Karpas-422 (cell line): ENCODE measurements around the gene NF2. TPM values are rescaled to one million over a fixed set of nuclear protein-coding genes. Genes with fewer than 3 reads are reported as not detected.

Experiments
- DNase-seq: peaks from one replicate; pipeline ENCODE4 v3.0.0-alpha.2; 2015
- H2AFZ ChIP-seq: fragments of 200-600 bp; sonication (generic); 2 replicates; pipeline ENCODE4 v1.6.1; 2014; ENCODE audit warnings: antibody characterized with exemption, low read length, mixed read lengths
- H3K27ac ChIP-seq: fragments of 200-600 bp; sonication (generic); 2 replicates; pipeline ENCODE4 v1.5.1; 2014; ENCODE audit warnings: mild to moderate bottlenecking, low read length, moderate library complexity
- H3K27me3 ChIP-seq: fragments of 200-600 bp; sonication (generic); 2 replicates; pipeline ENCODE4 v1.6.1; 2014; ENCODE audit warnings: low read length, mixed read lengths
- H3K36me3 ChIP-seq: fragments of 200-600 bp; sonication (generic); 2 replicates; pipeline ENCODE4 v1.6.1; 2014; ENCODE audit warnings: low read length, mixed read lengths; ENCODE audit not compliant: insufficient read depth
- H3K4me1 ChIP-seq: fragments of 200-600 bp; sonication (generic); 2 replicates; pipeline ENCODE4 v1.6.1; 2014; ENCODE audit warnings: mild to moderate bottlenecking, low read length, mixed read lengths
- H3K4me2 ChIP-seq: fragments of 200-600 bp; sonication (generic); 2 replicates; pipeline ENCODE4 v1.6.1; 2014; ENCODE audit warnings: low read length, low read depth, mild to moderate bottlenecking; ENCODE audit not compliant: poor library complexity, severe bottlenecking
- H3K4me3 ChIP-seq: fragments of 200-600 bp; sonication (generic); 2 replicates; pipeline ENCODE4 v1.5.1; 2014; ENCODE audit warnings: mild to moderate bottlenecking, antibody characterized with exemption, low read length, mixed read lengths
- H3K79me2 ChIP-seq: fragments of 200-600 bp; sonication (generic); 2 replicates; pipeline ENCODE4 v1.6.1; 2014; ENCODE audit warnings: mild to moderate bottlenecking, low read length, mixed read lengths
- H3K9ac ChIP-seq: fragments of 200-600 bp; sonication (generic); 2 replicates; pipeline ENCODE4 v1.6.0; 2014; ENCODE audit warnings: low read length
- H3K9me2 ChIP-seq: fragments of 200-600 bp; sonication (generic), shearing (Covaris generic); replicated peaks from 2 replicates; pipeline ENCODE4 v1.6.0; 2014; ENCODE audit warnings: mild to moderate bottlenecking, low read length, moderate library complexity; ENCODE audit not compliant: insufficient read depth
- H3K9me3 ChIP-seq: fragments of 300-700, 200-600 bp; sonication (generic); 2 replicates; pipeline ENCODE4 v1.6.1; 2014; ENCODE audit warnings: low read length, mixed read lengths
- H4K20me1 ChIP-seq: fragments of 200-600 bp; sonication (generic); 2 replicates; pipeline ENCODE4 v1.6.1; 2014; ENCODE audit warnings: mild to moderate bottlenecking, antibody characterized with exemption, low read length, low read depth; ENCODE audit not compliant: insufficient read depth
- total RNA-seq: library from RNA; depleted of rRNA; stranded (reverse); fragments of >200 nt; shearing (Covaris generic); gene quantifications from 2 replicates; pipeline ENCODE4 v1.2.3, GENCODE V29; 2014; ENCODE audit warnings: low replicate concordance

NF2 gene
- total RNA-seq, 1 experiment from 2014 or later: 19.0 TPM

GRCh38 chr22:29569011-29569678, 34.3 kb upstream of the NF2 start:
- no peaks in the 10 kb centered on the region for H3K27me3 ChIP-seq
- H3K4me1 ChIP-seq: no peaks in the 10 kb centered on the region
- no peak overlapping the region for H2AFZ ChIP-seq
- H3K9me2 ChIP-seq: no peaks in the 10 kb centered on the region
- H3K36me3 ChIP-seq: peaks cover 4% of the 10 kb centered on the region; the same call in 1 of the 2 replicates
- no peaks in the 10 kb centered on the region for H3K9me3 ChIP-seq
- no peak overlapping the region for H3K4me2 ChIP-seq
- DNase-seq: no peak
- H3K9ac ChIP-seq: no peak overlapping the region
- no peaks in the 10 kb centered on the region for H4K20me1 ChIP-seq
- no peaks in the 10 kb centered on the region for H3K79me2 ChIP-seq
- no peak overlapping the region for H3K4me3 ChIP-seq
- no peak overlapping the region for H3K27ac ChIP-seq

- Histone ChIP-seq H3K4me3 (no peak overlapping the region), H2AFZ (no peak overlapping the region), H3K79me2 (no peaks in the 10 kb centered on the region), H3K9me2 (no peaks in the 10 kb centered on the region), H4K20me1 (no peaks in the 10 kb centered on the region), H3K36me3 (peaks cover 4% of the 10 kb centered on the region; the same call in 1 of the 2 replicates), H3K27ac (no peak overlapping the region), H3K27me3 (no peaks in the 10 kb centered on the region), H3K4me2 (no peak overlapping the region), H3K9me3 (no peaks in the 10 kb centered on the region), H3K9ac (no peak overlapping the region), H3K4me1 (no peaks in the 10 kb centered on the region)
- DNase-seq: no peak
These were observed 33.0 kb upstream of the NF2 start for GRCh38 chr22:29570456-29570855.

- Histone ChIP-seq H3K4me1 (no peaks in the 10 kb centered on the region), H3K4me3 (no peak overlapping the region), H3K9ac (no peak overlapping the region), H3K9me2 (no peaks in the 10 kb centered on the region), H2AFZ (no peak overlapping the region), H4K20me1 (no peaks in the 10 kb centered on the region), H3K4me2 (no peak overlapping the region), H3K27me3 (no peaks in the 10 kb centered on the region), H3K9me3 (no peaks in the 10 kb centered on the region), H3K36me3 (peaks cover 4% of the 10 kb centered on the region; the same call in 1 of the 2 replicates), H3K27ac (no peak overlapping the region), H3K79me2 (no peaks in the 10 kb centered on the region)
- no peak for DNase-seq
These were observed 32.4 kb upstream of the NF2 start for GRCh38 chr22:29570912-29571549.

- Histone ChIP-seq H3K9me3 (no peaks in the 10 kb centered on the region), H3K27ac (no peak overlapping the region), H3K4me2 (no peak overlapping the region), H3K27me3 (no peaks in the 10 kb centered on the region), H3K9ac (no peak overlapping the region), H3K79me2 (peaks cover 13% of the 10 kb centered on the region), H3K36me3 (no peaks in the 10 kb centered on the region), H3K4me3 (no peak overlapping the region), H3K4me1 (peaks cover 4% of the 10 kb centered on the region), H2AFZ (no peak overlapping the region), H3K9me2 (no peaks in the 10 kb centered on the region), H4K20me1 (no peaks in the 10 kb centered on the region)
- no peak for DNase-seq
These were observed 28.5 kb upstream of the NF2 start for GRCh38 chr22:29574762-29575450.

GRCh38 chr22:29578462-29579200, 24.8 kb upstream of the NF2 start:
- no peak overlapping the region for H3K9ac ChIP-seq
- no peak overlapping the region for H3K4me3 ChIP-seq
- H3K27me3 ChIP-seq: no peaks in the 10 kb centered on the region
- peaks cover 26% of the 10 kb centered on the region for H3K79me2 ChIP-seq
- H3K9me2 ChIP-seq: no peaks in the 10 kb centered on the region
- H3K9me3 ChIP-seq: no peaks in the 10 kb centered on the region
- peaks cover 12% of the 10 kb centered on the region for H3K4me1 ChIP-seq
- H3K4me2 ChIP-seq: no peak overlapping the region
- H4K20me1 ChIP-seq: no peaks in the 10 kb centered on the region
- no peak overlapping the region for H3K27ac ChIP-seq
- no peak for DNase-seq
- no peak overlapping the region for H2AFZ ChIP-seq
- H3K36me3 ChIP-seq: no peaks in the 10 kb centered on the region

- peak overlapping the region; percentile 89 for H3K9ac ChIP-seq
- peaks cover 12% of the 10 kb centered on the region for H3K4me1 ChIP-seq
- H2AFZ ChIP-seq: peak overlapping the region; percentile 60; the same call in 1 of the 2 replicates
- H3K27ac ChIP-seq: peak overlapping the region; percentile 47
- peak; percentile 59 for DNase-seq
- H3K79me2 ChIP-seq: peaks cover 26% of the 10 kb centered on the region
- no peaks in the 10 kb centered on the region for H4K20me1 ChIP-seq
- peak overlapping the region; percentile 82 for H3K4me3 ChIP-seq
- H3K27me3 ChIP-seq: no peaks in the 10 kb centered on the region
- H3K4me2 ChIP-seq: peak overlapping the region; percentile 80
- no peaks in the 10 kb centered on the region for H3K9me3 ChIP-seq
- H3K9me2 ChIP-seq: no peaks in the 10 kb centered on the region
- H3K36me3 ChIP-seq: no peaks in the 10 kb centered on the region
These were observed 23.1 kb upstream of the NF2 start for GRCh38 chr22:29580200-29580810.

- no peaks in the 10 kb centered on the region for H3K27me3 ChIP-seq
- DNase-seq: no peak
- H2AFZ ChIP-seq: no peak overlapping the region
- H4K20me1 ChIP-seq: no peaks in the 10 kb centered on the region
- H3K36me3 ChIP-seq: no peaks in the 10 kb centered on the region
- peak overlapping the region; percentile 33; the same call in 1 of the 2 replicates for H3K9ac ChIP-seq
- no peaks in the 10 kb centered on the region for H3K9me3 ChIP-seq
- peak overlapping the region; percentile 80 for H3K4me2 ChIP-seq
- H3K4me1 ChIP-seq: peaks cover 12% of the 10 kb centered on the region
- no peaks in the 10 kb centered on the region for H3K9me2 ChIP-seq
- H3K4me3 ChIP-seq: peak overlapping the region; percentile 82
- no peak overlapping the region for H3K27ac ChIP-seq
- H3K79me2 ChIP-seq: peaks cover 26% of the 10 kb centered on the region
These were observed 21.6 kb upstream of the NF2 start for GRCh38 chr22:29581799-29582198.
